ENCODE measurements around the gene MICB.

Gene MICB

GRCh38 chr6:31541059-31541657 is 43.2 kb downstream of the MICB start:
- DNase-seq (ENCODE audit: low read depth) = peak; percentile 65

GRCh38 chr6:31541658-31542521 is 43.9 kb downstream of the MICB start, which contains the start of gene DDX39B:
Gene DDX39B, minus strand, starts transcription at chr6:31542003. Its CDS starts 1,471 bp downstream, at chr6:31540532.
- peak; percentile 98 for DNase-seq (ENCODE audit: low read depth)

- DNase-seq (ENCODE audit: low read depth) = no peak
These were observed 45.7 kb downstream of the MICB start for GRCh38 chr6:31543639-31544038.

GRCh38 chr6:31544676-31545075 is 46.7 kb downstream of the MICB start:
- DNase-seq (ENCODE audit: low read depth) = no peak

GRCh38 chr6:31545291-31545690 is 47.3 kb downstream of the MICB start:
- no peak for DNase-seq (ENCODE audit: low read depth)

GRCh38 chr6:31546339-31546957 is 48.5 kb downstream of the MICB start, which contains the start of gene ATP6V1G2:
Gene ATP6V1G2, minus strand, starts transcription at chr6:31546608. Its CDS starts 49 bp downstream, at chr6:31546559.
- DNase-seq (ENCODE audit: low read depth) = peak; percentile 93

GRCh38 chr6:31546958-31547726 is 49.2 kb downstream of the MICB start, which contains the start of gene NFKBIL1:
Gene NFKBIL1, plus strand, starts transcription at chr6:31547608. Its CDS starts 87 bp downstream, at chr6:31547695.
- peak; percentile 98 for DNase-seq (ENCODE audit: low read depth)

- no peak for DNase-seq (ENCODE audit: low read depth)
These were observed 50.0 kb downstream of the MICB start for GRCh38 chr6:31547727-31548543.

- no peak for DNase-seq (ENCODE audit: low read depth)
These were observed 50.6 kb downstream of the MICB start for GRCh38 chr6:31548544-31548873.

- peak; percentile 74 for DNase-seq (ENCODE audit: low read depth)
These were observed 53.4 kb downstream of the MICB start for GRCh38 chr6:31551371-31551770.

- DNase-seq (ENCODE audit: low read depth) = no peak
These were observed 58.4 kb downstream of the MICB start for GRCh38 chr6:31556307-31556706.

- no peak for DNase-seq (ENCODE audit: low read depth)
These were observed 59.7 kb downstream of the MICB start for GRCh38 chr6:31557443-31558317.

GRCh38 chr6:31558318-31558625 is 60.3 kb downstream of the MICB start:
- no peak for DNase-seq (ENCODE audit: low read depth)

- peak; percentile 65 for DNase-seq (ENCODE audit: low read depth)
These were observed 60.9 kb downstream of the MICB start for GRCh38 chr6:31558631-31559500.

- DNase-seq (ENCODE audit: low read depth) = no peak
These were observed 61.6 kb downstream of the MICB start for GRCh38 chr6:31559606-31559957.

- DNase-seq (ENCODE audit: low read depth) = peak; percentile 92
These were observed 62.2 kb downstream of the MICB start for GRCh38 chr6:31559958-31560696.

GRCh38 chr6:31560697-31561058 is 62.7 kb downstream of the MICB start:
- no peak for DNase-seq (ENCODE audit: low read depth)
